IPS DF 19.7 (cell line): ENCODE results near the gene WAC.
"Not testable (repeated sequence)": the region's sequence is repeated elsewhere in the genome, so short reads cannot be mapped to it uniquely, and the experiment has no call there.

ENCODE experiments used
- DNase-seq: peaks from one replicate; pipeline ENCODE4 v3.0.0-alpha.2; 2013; ENCODE audit warnings: low read depth, low spot score

WAC gene

GRCh38 chr10:28532337-28533185 lies at the start of gene WAC:
Gene WAC, plus strand, starts transcription at chr10:28533118. Its CDS starts 462 bp downstream, at chr10:28533580.
- peak; percentile 47 for DNase-seq

- no peak for DNase-seq
Observed at GRCh38 chr10:28489206-28489605, 43.7 kb upstream of the WAC start.

- DNase-seq: not testable (repeated sequence)
Observed at GRCh38 chr10:28490256-28490865, 42.6 kb upstream of the WAC start.

- no peak for DNase-seq
Observed at GRCh38 chr10:28492116-28492920, 40.6 kb upstream of the WAC start.

GRCh38 chr10:28494420-28494819 lies 38.5 kb upstream of the WAC start:
- DNase-seq: no peak

- no peak for DNase-seq
Observed at GRCh38 chr10:28495084-28495483, 37.8 kb upstream of the WAC start.

- no peak for DNase-seq
Observed at GRCh38 chr10:28496017-28496416, 36.9 kb upstream of the WAC start.

GRCh38 chr10:28496481-28496961 lies 36.4 kb upstream of the WAC start:
- no peak for DNase-seq

- no peak for DNase-seq
Observed at GRCh38 chr10:28497313-28498126, 35.4 kb upstream of the WAC start.

GRCh38 chr10:28500203-28500602 lies 32.7 kb upstream of the WAC start:
- not testable (repeated sequence) for DNase-seq

GRCh38 chr10:28503114-28503513 lies 29.8 kb upstream of the WAC start:
- no peak for DNase-seq

- no peak for DNase-seq
Observed at GRCh38 chr10:28505359-28505959, 27.5 kb upstream of the WAC start.

GRCh38 chr10:28508304-28508925 lies 24.5 kb upstream of the WAC start:
- DNase-seq: no peak

- no peak for DNase-seq
Observed at GRCh38 chr10:28509286-28509685, 23.6 kb upstream of the WAC start.

GRCh38 chr10:28514648-28515047 lies 18.3 kb upstream of the WAC start:
- no peak for DNase-seq

- DNase-seq: no peak
Observed at GRCh38 chr10:28520346-28520745, 12.6 kb upstream of the WAC start.

GRCh38 chr10:28520828-28521227 lies 12.1 kb upstream of the WAC start:
- not testable (repeated sequence) for DNase-seq

GRCh38 chr10:28521961-28522360 lies 11.0 kb upstream of the WAC start:
- not testable (repeated sequence) for DNase-seq

GRCh38 chr10:28523725-28524252 lies 9.1 kb upstream of the WAC start:
- DNase-seq: no peak

- no peak for DNase-seq
Observed at GRCh38 chr10:28530751-28531150, 2.2 kb upstream of the WAC start.
